Pancreas (tissue), 10 donors: ENCODE data around the gene EGLN1. TPM values are rescaled to one million over a fixed set of nuclear protein-coding genes. Genes with fewer than 3 reads are reported as not detected.

Source experiments
- ATAC-seq, 4 donors: fragments of 200-7000 bp; cut with Tn5 transposase; one replicate each; pipeline versions ENCODE4 v1.8.0 to v1.9.1; 2020; ENCODE audit warnings: mild to moderate bottlenecking in 4 of 4, moderate library complexity in 4 of 4
- DNase-seq, 6 donors: peaks; one replicate each; pipeline ENCODE4 v3.0.0-alpha.2; 2020
- FAIRE-seq: peaks from 2 replicates; lab custom pipeline; 2012; peaks lifted over from hg19 to GRCh38; lab: Jason Lieb, UNC
- H3K27ac ChIP-seq, 4 donors: fragments of 200-600 bp; sonication (generic); 1 replicate in 3 of 4; 2 replicates in 1 of 4; pipeline versions ENCODE4 v1.5.0 to v1.8.0; 2020
- H3K27me3 ChIP-seq, 4 donors: fragments of 200-600 bp; one replicate each; pipeline ENCODE4 v1.8.0; 2021
- H3K36me3 ChIP-seq, 3 donors: fragments of 200-600 bp; sonication (generic) in 1 of 3; one replicate each; pipeline versions ENCODE4 v1.5.0 to v1.8.0; 2020 to 2021
- H3K4me1 ChIP-seq, 3 donors: fragments of 200-600 bp; one replicate each; pipeline ENCODE4 v1.8.0; 2021
- H3K4me3 ChIP-seq, 4 donors: fragments of 200-600 bp; sonication (generic) in 2 of 4; one replicate each; pipeline versions ENCODE4 v1.5.0 to v1.8.0; 2020 to 2021
- H3K9me3 ChIP-seq, 4 donors: fragments of 200-600 bp; one replicate each; pipeline ENCODE4 v1.8.0; 2021
- CTCF ChIP-seq, 4 donors: fragments of 200-600 bp; sonication (generic) in 3 of 4; IDR thresholded peaks; one replicate each; pipeline versions ENCODE4 v1.5.0 to v1.8.0; 2021; ENCODE audit warnings: antibody characterized with exemption in 4 of 4
- WGBS, 2 donors: extraction: QIAGEN DNeasy Blood & Tissue Kit; methylation state at CpG; one replicate each; pipeline ENCODE4 v1.1.7; 2013; 5-methylcytosine and 5-hydroxymethylcytosine counted together
- intact Hi-C, 3 donors: fragments of 100-400 bp; cut with DNase I; formaldehyde crosslinking; loops; one replicate each; pipeline versions ENCODE4 v1.11.1 to v1.14.2; 2022
- polyA plus RNA-seq, 2 donors: library from polyadenylated mRNA; stranded (reverse); fragments of 200-250 nt; gene quantifications; one replicate each; pipeline ENCODE4 v1.2.3, GENCODE V29; 2013
- total RNA-seq, 6 donors: library from RNA; stranded (reverse); fragmentation: NEBNext Ultra II Directional in 4 of 6; extraction: Animal tissue kit (Norgen Biotek cat#: 25700) in 4 of 6; gene quantifications; one replicate each; pipeline versions ENCODE4 v1.2.1 to v1.2.4, GENCODE V29; 2021 to 2023
- donor health status: healthy with polysubstance abuse.
- donor health status: DM: no; HTN: no; CAD: no; lungs with moderate emphysema.
- donor health status: DM: no; HTN: no; CAD: no.
- donor health status: control.
- donor health status: control.
- donor health status: Bipolar disorder and iron deficiency.
- donor health status: DM: yes; HTN: yes; CAD: no.
- donor health status: DM: no; HTN: no; CAD: no.
- donor health status: DM: no; HTN: no; CAD: no.
- donor health status: DM: yes; HTN: yes; CAD: no.

EGLN1 gene
- total and polyA plus RNA-seq, 8 donors: 6.8 to 27.0 (median 16.7) TPM

GRCh38 chr1:231421546-231421970, 529 bp downstream of the EGLN1 start:
- peak; percentile 35 to 81 (median 54) for DNase-seq
- WGBS, 2 donors: 1% methylated on average over 33 to 53 of the region's 53 CpGs
- no peak for FAIRE-seq
- no peak for TF ChIP-seq CTCF (IDR thresholded peaks at IDR 0.05)
- peak overlapping the region; percentile 74 to 84 (median 78) for H3K4me3 ChIP-seq
- H3K36me3 ChIP-seq: no peaks in the 10 kb centered on the region
- ATAC-seq: peak; percentile 28 to 46 (median 30)
- intact Hi-C loops: no loop called here
- peak overlapping the region; percentile 93 to 99 (median 97) for H3K27ac ChIP-seq
- H3K27me3 ChIP-seq: no peaks in the 10 kb centered on the region
- H3K4me1 ChIP-seq: peaks cover 17 to 42% (median 37%) of the 10 kb centered on the region in 3 donors
- H3K9me3 ChIP-seq: no peaks in the 10 kb centered on the region

- DNase-seq: peak; percentile 65 to 87 (median 70)
- 0% methylated on average over 50 to 63 of the region's 63 CpGs for WGBS, 2 donors
- Histone ChIP-seq H3K4me1 (peaks cover 17 to 46% (median 42%) of the 10 kb centered on the region in 3 donors), H3K27me3 (no peaks in the 10 kb centered on the region), H3K36me3 (no peaks in the 10 kb centered on the region), H3K27ac (peak overlapping the region; percentile 93 to 99 (median 97)), H3K9me3 (no peaks in the 10 kb centered on the region), H3K4me3 (peak overlapping the region; percentile 74 to 84 (median 78))
- FAIRE-seq: no peak
- intact Hi-C loops: no loop called here
- peak; percentile 15 to 25 (median 20) for ATAC-seq
- no peak for TF ChIP-seq CTCF (IDR thresholded peaks at IDR 0.05)
Measured at GRCh38 chr1:231420959-231421545, 1.0 kb downstream of the EGLN1 start.

- no peak for FAIRE-seq
- Histone ChIP-seq H3K27ac (peak overlapping the region; percentile 93 to 99 (median 97)), H3K4me3 (peak overlapping the region; percentile 74 to 84 (median 78)), H3K9me3 (no peaks in the 10 kb centered on the region), H3K36me3 (no peaks in the 10 kb centered on the region), H3K4me1 (peaks cover 10 to 44% (median 44%) of the 10 kb centered on the region in 3 donors), H3K27me3 (no peaks in the 10 kb centered on the region)
- peak in 2 of 4 donors; percentile 12 to 13 for ATAC-seq
- no peak for DNase-seq
- no peak for TF ChIP-seq CTCF (IDR thresholded peaks at IDR 0.05)
- intact Hi-C loops: no loop called here
- WGBS, 2 donors: 0% methylated on average over 18 of the region's 18 CpGs
Measured at GRCh38 chr1:231420299-231420958, 1.7 kb downstream of the EGLN1 start.

GRCh38 chr1:231419738-231420298, 2.3 kb downstream of the EGLN1 start:
- ATAC-seq (no peak), FAIRE-seq (no peak), DNase-seq (no peak)
- intact Hi-C loops: loop anchor here in 1 of 3 donors (10.0 kb wide), 1 partner anchor 55 kb away; no protein-coding TSS in a partner anchor
- H3K27ac ChIP-seq: peak overlapping the region; percentile 93 to 99 (median 97)
- WGBS, 2 donors: 0 to 1% methylated on average over 8 of the region's 8 CpGs
- no peaks in the 10 kb centered on the region for H3K9me3 ChIP-seq
- peaks cover 9 to 47% (median 44%) of the 10 kb centered on the region in 3 donors for H3K4me1 ChIP-seq
- H3K27me3 ChIP-seq: no peaks in the 10 kb centered on the region
- H3K4me3 ChIP-seq: peak overlapping the region; percentile 74 to 84 (median 78)
- TF ChIP-seq CTCF (IDR thresholded peaks at IDR 0.05): no peak
- H3K36me3 ChIP-seq: no peaks in the 10 kb centered on the region
